Measurements from ENCODE around the gene PHACTR3.

- no peak for TF ChIP-seq CTCF (IDR thresholded peaks at IDR 0.05)
- TF ChIP-seq POLR2A (IDR thresholded peaks at IDR 0.05) = no peak
- no peak for TF ChIP-seq EP300 (IDR thresholded peaks at IDR 0.05)
Observed at GRCh38 chr20:59836767-59837166, 232.4 kb downstream of the PHACTR3 start.

Data from tibial nerve (tissue), 4 donors.